ENCODE results near the gene SPATA7.

SPATA7 gene

GRCh38 chr14:88452231-88452630 lies 66.8 kb downstream of the SPATA7 start:
- no peak for ATAC-seq
- TF ChIP-seq TOX (CRISPR knock-in tag; IDR thresholded peaks at IDR 0.05; ENCODE audit: borderline replicate concordance) (no peak), ISL1 (CRISPR knock-in tag; IDR thresholded peaks at IDR 0.05) (no peak), PATZ1 (CRISPR knock-in tag; IDR thresholded peaks at IDR 0.05; ENCODE audit: borderline replicate concordance) (no peak), ESRRG (CRISPR knock-in tag; IDR thresholded peaks at IDR 0.05) (no peak), ZFP3 (CRISPR knock-in tag; IDR thresholded peaks at IDR 0.05) (no peak), ZNF8 (CRISPR knock-in tag; IDR thresholded peaks at IDR 0.05) (no peak), RARB (CRISPR knock-in tag; IDR thresholded peaks at IDR 0.05) (no peak), PPARA (CRISPR knock-in tag; IDR thresholded peaks at IDR 0.05; ENCODE audit: borderline replicate concordance) (no peak), GLIS3 (CRISPR knock-in tag; IDR thresholded peaks at IDR 0.05) (no peak), SNAI2 (CRISPR knock-in tag; IDR thresholded peaks at IDR 0.05) (no peak), BACH2 (CRISPR knock-in tag; IDR thresholded peaks at IDR 0.05; ENCODE audit: borderline replicate concordance) (no peak)
- TF ChIP-seq, protein P1, sequence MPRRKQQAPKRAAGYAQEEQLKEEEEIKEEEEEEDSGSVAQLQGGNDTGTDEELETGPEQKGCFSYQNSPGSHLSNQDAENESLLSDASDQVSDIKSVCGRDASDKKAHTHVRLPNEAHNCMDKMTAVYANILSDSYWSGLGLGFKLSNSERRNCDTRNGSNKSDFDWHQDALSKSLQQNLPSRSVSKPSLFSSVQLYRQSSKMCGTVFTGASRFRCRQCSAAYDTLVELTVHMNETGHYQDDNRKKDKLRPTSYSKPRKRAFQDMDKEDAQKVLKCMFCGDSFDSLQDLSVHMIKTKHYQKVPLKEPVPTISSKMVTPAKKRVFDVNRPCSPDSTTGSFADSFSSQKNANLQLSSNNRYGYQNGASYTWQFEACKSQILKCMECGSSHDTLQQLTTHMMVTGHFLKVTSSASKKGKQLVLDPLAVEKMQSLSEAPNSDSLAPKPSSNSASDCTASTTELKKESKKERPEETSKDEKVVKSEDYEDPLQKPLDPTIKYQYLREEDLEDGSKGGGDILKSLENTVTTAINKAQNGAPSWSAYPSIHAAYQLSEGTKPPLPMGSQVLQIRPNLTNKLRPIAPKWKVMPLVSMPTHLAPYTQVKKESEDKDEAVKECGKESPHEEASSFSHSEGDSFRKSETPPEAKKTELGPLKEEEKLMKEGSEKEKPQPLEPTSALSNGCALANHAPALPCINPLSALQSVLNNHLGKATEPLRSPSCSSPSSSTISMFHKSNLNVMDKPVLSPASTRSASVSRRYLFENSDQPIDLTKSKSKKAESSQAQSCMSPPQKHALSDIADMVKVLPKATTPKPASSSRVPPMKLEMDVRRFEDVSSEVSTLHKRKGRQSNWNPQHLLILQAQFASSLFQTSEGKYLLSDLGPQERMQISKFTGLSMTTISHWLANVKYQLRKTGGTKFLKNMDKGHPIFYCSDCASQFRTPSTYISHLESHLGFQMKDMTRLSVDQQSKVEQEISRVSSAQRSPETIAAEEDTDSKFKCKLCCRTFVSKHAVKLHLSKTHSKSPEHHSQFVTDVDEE (CRISPR knock-in tag; IDR thresholded peaks at IDR 0.05), result no peak

GRCh38 chr14:88454886-88455285 lies 69.4 kb downstream of the SPATA7 start:
- no peak for TF ChIP-seq ARNTL (CRISPR knock-in tag; IDR thresholded peaks at IDR 0.05; ENCODE audit: borderline replicate concordance, low read depth)
- TF ChIP-seq, protein P2, sequence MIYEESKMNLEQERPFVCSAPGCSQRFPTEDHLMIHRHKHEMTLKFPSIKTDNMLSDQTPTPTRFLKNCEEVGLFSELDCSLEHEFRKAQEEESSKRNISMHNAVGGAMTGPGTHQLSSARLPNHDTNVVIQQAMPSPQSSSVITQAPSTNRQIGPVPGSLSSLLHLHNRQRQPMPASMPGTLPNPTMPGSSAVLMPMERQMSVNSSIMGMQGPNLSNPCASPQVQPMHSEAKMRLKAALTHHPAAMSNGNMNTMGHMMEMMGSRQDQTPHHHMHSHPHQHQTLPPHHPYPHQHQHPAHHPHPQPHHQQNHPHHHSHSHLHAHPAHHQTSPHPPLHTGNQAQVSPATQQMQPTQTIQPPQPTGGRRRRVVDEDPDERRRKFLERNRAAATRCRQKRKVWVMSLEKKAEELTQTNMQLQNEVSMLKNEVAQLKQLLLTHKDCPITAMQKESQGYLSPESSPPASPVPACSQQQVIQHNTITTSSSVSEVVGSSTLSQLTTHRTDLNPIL (CRISPR knock-in tag; IDR thresholded peaks at IDR 0.05; ENCODE audit: low read depth), result no peak
- no peak for TF ChIP-seq TCF4 (CRISPR knock-in tag; IDR thresholded peaks at IDR 0.05; ENCODE audit: borderline replicate concordance)
- TF ChIP-seq RARB (CRISPR knock-in tag; IDR thresholded peaks at IDR 0.05), result no peak
- TF ChIP-seq, protein P1 (CRISPR knock-in tag; IDR thresholded peaks at IDR 0.05), result no peak
- no peak for TF ChIP-seq PPARA (CRISPR knock-in tag; IDR thresholded peaks at IDR 0.05; ENCODE audit: borderline replicate concordance)
- no peak for TF ChIP-seq ZNF70 (CRISPR knock-in tag; IDR thresholded peaks at IDR 0.05)
- TF ChIP-seq ZNF565 (CRISPR knock-in tag; conservative IDR thresholded peaks at IDR 0.05; ENCODE audit: low read depth), result no peak
- TF ChIP-seq GLIS3 (CRISPR knock-in tag; IDR thresholded peaks at IDR 0.05), result no peak
- TF ChIP-seq ZFP30 (CRISPR knock-in tag; IDR thresholded peaks at IDR 0.05), result no peak
- TF ChIP-seq SNAI2 (CRISPR knock-in tag; IDR thresholded peaks at IDR 0.05), result no peak
- TF ChIP-seq ZC3H10 (CRISPR knock-in tag; IDR thresholded peaks at IDR 0.05), result no peak
- no peak for TF ChIP-seq PATZ1 (CRISPR knock-in tag; IDR thresholded peaks at IDR 0.05; ENCODE audit: borderline replicate concordance)
- TF ChIP-seq OSR1 (CRISPR knock-in tag; IDR thresholded peaks at IDR 0.05), result no peak
- TF ChIP-seq ZNF8 (CRISPR knock-in tag; IDR thresholded peaks at IDR 0.05), result no peak
- no peak for TF ChIP-seq ISL1 (CRISPR knock-in tag; IDR thresholded peaks at IDR 0.05)
- no peak; the same call in 2 of the 3 replicates for ATAC-seq
